ENCODE measurements around the gene CDK6.

Gene CDK6

DNA sequence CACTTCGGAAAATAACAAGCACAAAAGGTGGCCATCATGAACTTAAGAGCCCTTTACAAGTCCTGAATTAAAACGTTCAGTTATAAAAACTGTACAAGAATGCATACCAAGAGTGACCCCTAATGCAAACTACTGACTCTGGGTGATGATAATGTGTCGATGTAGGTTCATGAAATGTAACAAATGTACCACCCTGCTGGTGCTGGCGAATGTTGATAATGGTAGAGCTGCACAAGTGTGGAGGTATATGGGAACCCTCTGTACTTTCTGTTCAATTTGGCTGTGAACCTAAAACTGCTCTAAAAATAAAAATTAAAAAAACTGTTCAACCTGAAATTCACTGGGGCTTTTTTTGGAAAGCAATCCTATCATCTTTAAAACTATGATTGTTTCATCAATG, 249.5 kb downstream of the CDK6 start:
- no peak for DNase-seq (ENCODE audit: low read depth)

DNA sequence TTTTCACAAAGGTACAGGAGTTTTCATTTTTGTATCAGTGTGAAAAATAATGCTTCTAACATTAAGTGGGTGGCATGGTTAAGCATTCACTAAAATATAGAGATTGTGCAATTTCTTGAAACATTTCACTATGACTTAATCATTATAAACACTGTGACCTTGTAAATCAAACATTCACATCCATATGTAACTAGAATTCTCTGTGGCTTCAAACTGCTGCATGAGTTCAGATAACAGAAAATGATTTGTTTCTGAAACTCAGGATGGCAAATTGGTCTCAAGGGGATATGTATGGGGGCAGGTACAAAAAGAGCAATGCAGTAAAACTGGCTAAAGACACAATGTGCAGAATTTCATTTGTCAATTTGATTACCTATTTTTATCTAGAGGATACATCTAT, 250.0 kb downstream of the CDK6 start:
- DNase-seq (ENCODE audit: low read depth), result peak; percentile 60

DNA sequence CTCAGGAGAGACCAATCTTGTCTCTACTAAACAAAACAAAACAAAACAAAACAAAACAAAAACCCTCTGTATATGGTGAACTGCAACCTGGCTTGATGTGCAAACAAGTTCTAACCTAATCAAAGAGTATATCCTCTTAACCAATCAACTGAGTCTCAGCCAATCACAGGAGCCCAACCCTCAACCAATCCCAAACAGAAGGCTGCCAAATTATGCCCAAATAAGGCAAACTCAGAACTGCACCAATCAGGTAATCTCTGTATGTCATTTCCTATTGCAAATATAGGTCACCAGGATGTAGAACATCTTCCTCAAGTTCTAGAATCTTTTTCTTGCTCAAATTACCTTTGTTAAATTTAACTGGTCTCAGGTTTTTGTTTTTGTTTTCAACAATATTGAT, 251.4 kb downstream of the CDK6 start:
- DNase-seq (ENCODE audit: low read depth), result peak; percentile 33

DNA sequence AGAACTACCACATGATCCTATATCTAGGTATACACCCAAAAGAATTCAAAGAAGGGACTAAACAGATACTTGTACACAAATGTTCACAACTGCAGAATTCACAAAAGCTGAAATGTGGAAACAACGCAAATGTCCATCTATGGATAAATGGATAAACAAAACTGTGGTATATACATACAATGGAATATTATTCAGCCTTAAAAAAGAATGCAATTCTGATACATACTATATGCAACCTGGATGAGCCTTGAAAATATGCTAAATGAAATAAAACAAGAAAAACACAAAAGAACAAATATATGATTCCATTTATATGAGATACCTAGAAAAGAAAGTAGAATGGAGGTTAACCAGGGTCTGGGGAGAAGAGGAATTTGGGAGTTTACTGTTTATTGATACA, 253.4 kb downstream of the CDK6 start:
- DNase-seq (ENCODE audit: low read depth), result no peak

DNA sequence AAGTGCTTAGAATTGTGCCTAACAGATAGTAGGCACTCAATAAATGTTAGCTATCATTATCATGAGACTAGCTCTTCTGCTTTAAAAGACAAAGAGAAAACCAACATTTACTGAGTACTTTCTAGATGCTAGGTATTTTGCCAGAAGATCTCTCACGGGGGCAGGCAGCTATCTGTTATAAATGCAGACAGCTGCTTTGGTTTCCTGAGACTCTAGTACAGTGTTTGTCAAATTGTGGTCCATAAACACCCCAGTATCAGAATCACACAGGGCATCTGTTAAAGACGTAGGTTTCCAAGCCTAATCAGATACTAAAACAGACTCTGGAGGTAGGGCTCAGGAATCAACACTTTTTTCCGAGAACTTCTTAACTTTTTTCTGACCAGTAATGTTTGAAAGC, 260.1 kb downstream of the CDK6 start:
- no peak for DNase-seq (ENCODE audit: low read depth)

DNA sequence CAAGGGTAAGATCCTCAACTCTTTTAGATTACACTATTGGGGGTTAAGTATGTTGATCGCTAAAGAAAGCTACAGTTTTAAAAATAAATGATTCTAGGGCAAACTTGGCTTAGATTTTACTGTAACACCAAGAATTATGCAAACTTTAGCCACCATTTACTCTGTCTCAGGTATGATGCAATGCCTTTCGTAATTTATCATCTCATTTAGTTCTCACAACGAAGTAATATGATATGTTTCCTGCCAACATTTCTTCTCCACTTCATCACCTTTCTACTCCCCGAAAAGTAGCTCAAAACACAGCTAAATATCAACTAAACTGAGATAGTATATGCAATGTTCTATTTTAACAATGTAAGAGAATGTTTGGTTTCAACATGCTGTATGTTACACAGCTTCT, 267.2 kb downstream of the CDK6 start:
- DNase-seq (ENCODE audit: low read depth), result peak; percentile 66

DNA sequence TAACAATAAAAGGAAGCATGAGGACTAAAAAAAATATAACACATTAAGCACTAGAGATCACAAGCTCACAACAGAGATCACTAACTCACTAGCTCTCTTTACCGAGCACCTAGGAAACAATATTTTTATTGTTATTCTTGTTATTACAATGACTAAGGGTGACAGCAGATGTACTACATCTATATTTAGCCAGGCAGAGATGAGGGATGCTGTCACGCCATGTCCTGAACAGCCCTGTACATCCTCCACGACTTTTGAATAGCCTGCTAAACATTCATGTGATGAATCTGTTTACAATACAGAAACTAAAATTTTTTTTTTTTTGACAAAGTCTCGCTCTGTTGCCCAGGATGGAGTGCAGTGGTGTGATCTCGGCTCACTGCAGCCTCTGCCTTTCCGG, 268.9 kb downstream of the CDK6 start:
- DNase-seq (ENCODE audit: low read depth), result no peak

DNA sequence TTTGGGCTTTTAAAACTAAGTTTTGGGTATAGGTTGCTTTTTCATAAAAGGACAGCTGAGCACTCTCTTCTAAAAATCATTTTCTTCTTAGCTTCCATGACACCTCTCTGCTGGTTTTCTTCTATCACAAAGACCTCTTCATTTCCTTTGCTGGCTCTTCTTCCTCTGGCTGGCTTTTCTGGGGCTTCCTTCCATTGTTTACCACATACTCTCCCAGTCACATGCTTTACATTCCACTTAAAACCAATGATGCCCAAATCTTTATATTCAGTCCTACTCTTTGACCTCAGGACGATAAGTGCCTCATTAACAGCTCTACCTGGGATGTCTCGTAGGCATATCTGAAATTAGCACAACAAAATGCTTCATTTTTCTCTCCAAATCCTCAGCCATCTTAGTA, 273.0 kb downstream of the CDK6 start:
- no peak for DNase-seq (ENCODE audit: low read depth)

DNA sequence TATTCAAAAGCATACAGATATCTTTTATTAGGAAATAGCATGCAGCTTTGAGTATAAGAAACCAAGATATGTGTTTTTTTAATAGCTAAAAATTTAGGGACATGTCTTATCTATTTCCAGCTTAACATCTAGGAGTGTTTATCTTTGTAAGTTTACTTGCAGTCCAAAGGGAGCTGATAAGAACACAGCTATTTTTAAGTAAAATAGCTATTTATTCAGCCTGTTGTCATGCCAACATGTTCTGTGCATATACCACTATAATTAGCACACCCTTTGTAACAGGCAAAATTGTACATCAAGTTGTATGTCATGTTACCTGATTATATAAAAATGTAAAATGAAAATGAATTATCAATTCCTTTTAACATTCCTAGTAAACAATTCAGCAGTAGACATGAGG, 275.8 kb downstream of the CDK6 start:
- DNase-seq (ENCODE audit: low read depth), result peak; percentile 26

DNA sequence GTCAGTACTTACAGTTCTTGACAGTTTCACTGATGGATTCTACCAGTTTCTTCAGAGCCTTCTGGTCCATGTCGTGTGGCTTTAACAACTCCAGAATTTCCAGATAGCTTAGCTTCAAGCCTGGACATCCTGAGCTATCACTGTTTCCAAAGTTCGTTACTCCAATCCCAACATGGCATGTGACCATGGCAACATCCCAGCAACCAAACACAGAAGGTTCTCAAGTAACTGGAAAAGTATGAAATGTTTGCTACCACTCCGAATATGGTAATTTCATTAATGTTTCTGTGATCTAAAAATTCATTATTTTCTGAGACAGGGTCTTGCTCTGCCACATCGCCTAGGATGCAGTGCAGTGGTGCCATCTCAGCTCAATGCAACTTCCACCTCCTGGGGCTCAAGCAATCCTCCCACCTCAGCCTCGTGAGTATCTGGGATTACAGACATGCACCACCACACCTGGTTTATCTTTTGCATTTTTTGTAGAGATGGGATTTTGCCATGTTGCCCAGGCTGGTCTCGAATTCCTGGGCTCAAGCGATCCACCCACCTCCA, 278.5 kb downstream of the CDK6 start:
- DNase-seq (ENCODE audit: low read depth), result no peak

DNA sequence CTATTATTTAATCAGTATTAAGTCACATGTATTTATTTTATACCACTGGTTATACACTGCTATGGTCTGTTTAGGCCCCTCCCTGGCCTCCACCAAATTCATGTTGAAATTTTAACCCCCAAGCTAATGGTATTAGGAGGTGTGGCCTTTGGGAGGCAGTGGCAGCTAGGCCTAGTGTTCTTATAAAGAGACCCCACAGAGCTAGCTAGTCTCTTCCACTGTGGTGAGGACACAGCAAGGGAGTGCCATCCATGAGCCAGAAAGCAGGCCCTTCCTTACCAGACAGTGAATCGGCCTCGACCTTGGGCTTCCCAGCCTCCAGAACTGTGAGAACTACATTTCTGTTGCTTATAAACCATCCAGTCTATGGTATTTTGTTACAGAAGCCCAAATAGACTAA, 279.1 kb downstream of the CDK6 start:
- no peak for DNase-seq (ENCODE audit: low read depth)

Measured in amniotic epithelial cell (primary cell).